ENCODE data around the gene CACHD1. TPM values are rescaled to one million over a fixed set of nuclear protein-coding genes. Genes with fewer than 3 reads are reported as not detected.

The CACHD1 gene
- 1.3 to 1.7 TPM (median 1.4 TPM) in 5 replicates for total RNA-seq (2022; extraction: Qiagen RNA extraction)

DNA sequence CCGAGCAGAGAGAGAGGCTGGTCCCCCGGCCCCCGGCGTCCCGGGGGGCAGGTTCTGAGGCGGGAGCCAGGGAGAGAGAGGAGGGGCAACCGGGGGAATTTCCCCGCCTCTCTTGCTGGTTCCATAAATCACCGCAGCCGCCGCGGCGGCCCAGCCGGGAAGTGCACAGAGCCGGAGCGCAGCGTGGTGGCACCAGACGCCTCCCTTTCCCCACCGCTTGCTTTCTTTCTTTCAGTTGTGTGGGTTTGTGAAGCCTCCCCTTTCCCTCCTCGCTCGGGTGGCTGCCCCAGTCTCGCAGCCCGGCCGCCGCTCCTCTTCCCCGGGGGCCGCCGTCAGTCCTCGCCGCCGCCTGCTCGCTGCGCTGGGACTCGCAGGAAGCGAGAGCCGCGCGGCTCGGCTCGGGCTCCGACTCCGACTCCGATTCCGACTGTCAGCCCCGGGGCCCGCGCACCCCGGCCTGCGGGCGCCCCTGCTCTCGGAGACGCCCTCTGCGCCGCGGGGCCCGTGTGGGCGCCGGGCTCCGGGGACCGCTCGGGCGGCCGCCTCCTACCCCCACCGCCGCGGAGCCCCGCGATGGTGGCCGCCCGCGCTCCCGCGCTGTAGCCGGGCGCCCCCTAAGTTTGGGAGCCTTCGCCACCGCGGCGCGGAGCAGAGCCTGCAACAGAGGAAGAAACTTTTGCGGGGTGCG lies at the start of gene CACHD1:
TSS of gene CACHD1 (plus strand) at position 153 of the 688 bp plus-strand sequence. CDS start 616 bp downstream, outside the sequence.

Data from A549 treated with Mapracorat at 1 μM for 4 hours (cell line).